HG02763 (cell line): ENCODE results near the gene TSPAN9.

Experiments used
- ATAC-seq: cut with Tn5 transposase; IDR thresholded peaks from one replicate; pipeline ENCODE4 v1.9.1; 2021; ENCODE audit warnings: mild to moderate bottlenecking, moderate library complexity; ENCODE audit not compliant: unreplicated experiment

The TSPAN9 gene

DNA sequence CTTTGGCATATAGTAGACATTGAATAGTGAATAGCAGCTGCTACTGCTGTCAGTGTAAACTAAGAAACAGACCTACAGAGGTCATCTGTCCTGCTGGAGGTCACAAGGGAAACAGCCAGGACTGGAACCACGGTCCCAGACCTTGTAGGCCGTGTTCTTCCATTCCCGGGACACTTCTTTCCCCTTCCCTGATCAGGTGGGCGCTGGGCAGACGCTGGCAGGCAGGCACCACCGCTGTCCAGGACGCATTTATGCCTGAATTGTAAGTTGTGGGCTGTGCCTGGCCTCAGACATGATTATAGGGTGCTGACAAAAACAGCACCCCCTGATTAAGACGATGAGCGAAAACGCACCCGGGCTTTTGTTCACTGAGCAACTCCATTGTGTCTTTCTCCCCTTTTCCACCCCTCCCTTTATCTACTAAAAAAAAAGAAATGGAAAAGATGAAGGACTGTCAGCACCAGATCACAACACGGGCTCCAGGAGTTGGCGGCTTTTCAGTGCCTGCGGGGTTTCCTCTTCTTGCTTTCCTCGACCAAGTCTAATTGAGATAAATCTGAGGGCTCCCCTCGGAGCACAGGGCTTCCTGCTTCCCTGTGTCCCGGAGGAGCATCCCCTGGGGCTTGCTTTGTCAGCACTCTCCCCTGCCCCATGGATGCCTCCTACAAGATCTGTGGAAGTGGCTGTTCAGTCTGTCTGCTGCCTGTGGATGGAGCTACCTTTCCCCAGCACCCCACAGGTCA lies 80.6 kb downstream of the TSPAN9 start:
- ATAC-seq: no peak

DNA sequence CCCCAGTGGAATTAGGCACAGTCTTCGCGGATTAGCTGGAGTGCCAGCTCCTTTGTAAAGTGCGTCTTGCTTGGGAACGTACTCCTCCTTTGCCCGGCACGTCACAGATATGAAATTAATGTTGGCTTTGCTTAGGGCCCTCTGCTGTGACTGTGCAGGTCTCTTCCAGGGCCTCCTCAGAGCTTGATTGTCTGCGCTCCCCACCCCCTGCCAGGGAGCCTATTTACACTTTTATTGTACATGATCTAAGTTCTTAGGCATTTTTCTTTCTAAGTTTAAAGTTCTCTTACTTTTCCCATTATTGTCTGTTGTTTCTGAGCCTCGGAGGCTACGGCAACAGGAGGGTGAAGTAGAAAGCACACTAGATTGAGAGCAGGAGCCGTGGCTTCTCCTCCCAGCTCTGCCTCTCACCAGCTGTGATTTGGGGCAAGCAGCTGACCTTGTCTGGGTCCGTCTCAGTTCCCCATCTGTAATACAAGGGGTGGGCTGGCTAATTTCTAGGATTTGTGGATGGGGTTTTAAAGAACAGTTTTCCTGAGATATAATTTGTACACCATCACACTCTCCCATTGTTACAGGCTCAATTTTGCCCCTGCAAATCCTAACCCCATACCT lies 81.8 kb downstream of the TSPAN9 start:
- ATAC-seq: no peak

DNA sequence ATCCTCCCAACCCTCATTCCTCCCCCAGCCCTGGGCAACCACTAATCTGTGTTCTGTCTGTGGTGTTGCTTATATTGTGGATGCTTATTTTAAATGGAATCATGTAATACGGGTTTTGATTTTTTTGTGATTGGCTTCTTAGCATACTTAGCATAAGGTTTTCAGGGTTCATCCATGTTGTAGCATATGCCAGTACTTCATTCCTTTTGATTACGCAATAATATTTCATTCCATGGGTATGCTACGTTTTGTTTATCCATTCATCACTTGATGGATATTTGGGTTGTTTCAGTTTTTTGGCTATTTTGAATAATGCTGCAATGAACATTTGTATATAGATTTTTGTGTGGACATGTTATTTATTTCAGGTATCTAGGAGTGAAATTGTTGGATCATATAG lies 82.9 kb downstream of the TSPAN9 start:
- ATAC-seq: no peak

DNA sequence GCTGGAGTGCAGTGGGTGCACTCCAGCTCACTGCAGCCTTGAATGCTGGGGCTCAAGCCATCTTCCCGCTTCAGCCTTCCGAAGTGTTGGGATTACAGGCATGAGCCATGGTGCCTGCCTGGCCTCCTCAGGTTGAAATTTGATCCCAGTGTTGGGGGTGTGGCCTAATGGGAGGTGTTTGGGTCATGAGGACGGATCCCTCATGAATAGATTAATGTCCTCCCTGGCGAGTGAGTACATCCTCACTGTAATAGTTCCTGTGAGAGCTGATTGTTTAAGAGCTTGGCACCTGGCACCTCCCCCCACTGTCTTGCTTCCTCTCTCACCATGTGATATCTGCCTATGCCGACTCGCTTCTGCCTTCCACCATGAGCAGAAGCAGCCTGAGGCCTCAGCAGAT lies 84.7 kb downstream of the TSPAN9 start:
- ATAC-seq: no peak

DNA sequence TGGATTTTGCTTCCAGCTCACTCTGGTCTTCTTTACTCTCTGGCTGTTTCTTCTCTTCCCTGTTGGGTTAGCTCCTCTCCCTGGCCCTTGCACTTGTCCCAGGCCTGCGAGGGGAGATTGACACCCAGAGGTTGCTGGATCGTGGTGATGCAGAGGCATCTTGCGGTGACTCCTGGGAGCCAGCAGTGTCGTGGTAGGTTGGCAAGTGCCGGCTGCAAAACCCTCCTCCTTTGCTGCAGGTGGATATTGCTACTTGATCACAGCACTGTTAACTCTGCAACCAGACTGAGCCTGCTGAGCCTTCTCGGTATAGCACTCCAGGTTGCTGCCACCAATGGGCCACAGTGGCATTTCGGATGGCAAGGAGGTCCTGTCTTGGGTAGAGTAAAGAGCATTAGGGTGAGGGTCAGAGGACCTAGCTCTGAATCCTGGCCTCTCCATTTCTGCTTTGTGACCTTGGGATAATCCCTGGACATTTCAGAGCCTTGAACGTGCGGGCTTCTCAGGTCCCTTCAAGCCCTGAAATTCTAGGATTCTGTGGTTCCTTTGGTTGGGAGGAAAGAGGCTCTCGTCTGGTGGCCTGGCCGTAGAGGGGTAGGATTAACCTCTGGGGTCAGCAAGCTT lies 87.4 kb downstream of the TSPAN9 start:
- ATAC-seq: no peak

DNA sequence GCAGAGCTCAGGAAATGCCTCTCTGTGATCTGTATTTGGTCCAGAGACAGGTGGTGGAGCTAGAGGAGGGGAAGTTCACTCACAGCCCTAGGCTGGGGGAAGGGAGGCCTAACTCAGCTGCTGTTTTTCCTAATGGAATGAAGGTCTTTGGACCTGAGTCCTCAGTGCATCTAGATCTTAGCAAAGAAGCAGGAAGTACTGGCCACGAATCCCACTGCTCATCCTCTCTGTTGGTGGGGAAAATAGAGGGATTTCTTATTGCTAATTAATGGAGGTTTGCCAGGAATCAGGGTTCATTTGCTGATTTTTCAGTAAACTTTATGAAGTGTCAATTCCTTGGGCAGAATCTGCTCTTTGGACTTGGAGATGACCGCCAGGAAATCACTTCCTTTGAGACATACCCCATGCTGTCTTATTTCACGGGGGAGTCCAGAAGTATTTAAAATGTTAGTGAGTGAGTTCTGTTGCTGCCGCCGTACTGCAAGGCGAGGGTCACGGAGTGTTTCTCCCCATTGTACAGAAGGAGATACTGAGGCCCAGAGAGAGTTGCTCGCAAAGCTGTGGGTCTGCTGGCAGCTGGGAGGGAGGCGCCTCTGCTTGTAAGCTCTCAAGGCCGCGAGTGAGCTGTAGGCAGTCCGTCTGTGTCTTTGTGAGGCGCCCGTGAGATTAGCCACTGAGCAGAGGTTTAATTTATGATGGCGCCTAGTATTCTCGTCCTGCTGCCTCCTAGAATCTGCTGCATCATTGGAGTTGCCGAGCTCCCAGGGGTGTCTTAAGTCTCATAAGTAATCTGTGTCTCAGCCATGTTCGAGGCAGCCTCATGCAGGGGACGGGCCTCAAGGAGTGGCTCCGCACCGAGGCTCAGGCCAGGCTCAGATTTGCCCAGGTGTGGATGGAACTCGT lies 88.2 kb downstream of the TSPAN9 start:
- no peak for ATAC-seq

DNA sequence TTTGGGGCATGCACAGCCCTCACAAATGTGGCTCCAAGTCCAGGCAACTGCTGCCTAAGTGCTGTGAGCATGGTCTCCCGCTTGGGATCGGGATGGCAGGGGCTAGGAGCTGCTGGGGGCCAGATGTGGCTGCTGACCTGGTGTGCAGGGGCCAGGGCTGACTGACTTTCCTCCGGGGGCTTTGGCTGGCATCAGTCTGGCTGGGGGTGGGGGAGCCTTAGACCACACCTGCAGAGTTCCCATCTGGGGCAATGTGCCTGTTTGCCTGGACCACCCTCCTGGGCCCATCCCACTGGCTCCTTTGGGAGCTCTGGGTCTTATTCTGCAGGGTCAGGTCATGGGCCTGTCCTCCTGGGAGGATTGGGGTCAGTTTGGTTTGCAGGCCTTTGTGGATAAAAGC lies 90.5 kb downstream of the TSPAN9 start:
- no peak for ATAC-seq

DNA sequence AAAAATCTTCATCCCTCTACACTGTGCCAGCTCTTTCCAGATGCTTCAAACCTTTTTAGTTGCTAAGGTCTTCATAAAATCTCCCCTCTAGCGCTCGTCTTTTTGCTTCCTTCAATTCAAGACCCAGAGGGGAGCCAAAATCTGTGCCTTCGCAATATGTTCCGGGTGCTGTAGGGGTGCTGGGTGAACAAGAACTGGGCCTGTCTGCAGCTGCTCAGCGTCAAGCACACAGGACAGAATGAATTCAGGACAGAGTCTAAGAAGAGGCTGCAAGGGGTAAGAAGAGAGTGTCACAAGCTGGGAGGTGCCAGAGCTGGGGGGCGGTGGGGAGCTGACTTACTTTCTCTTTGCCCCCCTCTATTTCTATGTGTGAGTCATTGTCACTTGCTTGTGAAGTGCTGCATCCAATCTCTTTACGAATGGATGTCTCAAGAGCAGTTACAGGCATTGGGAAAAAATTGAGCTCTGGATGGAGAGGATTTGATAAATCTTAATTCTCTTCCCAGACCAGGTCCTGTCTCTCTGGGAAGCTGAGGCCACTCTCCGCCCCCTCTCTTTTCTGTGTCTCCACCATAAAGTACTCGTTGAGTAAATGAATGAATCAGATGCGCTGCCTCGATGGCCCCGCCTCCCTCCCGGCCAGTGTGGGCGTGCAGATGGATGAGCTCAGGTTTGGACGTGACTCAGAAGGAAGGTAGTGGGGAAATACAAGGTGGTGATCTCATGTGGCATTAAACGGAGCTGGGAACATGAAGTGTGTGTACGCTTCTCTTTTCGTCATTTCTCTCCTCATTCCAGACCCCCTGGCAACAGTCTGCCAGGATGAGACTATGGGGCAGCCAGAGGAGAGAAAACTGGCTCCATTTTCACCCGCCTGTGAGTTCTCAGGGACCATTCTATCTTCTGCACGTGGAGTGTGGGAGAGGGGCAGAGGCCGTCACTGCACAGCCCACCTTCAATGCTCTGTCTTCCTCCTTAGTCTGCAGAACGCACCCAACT lies 91.3 kb downstream of the TSPAN9 start:
- no peak for ATAC-seq

DNA sequence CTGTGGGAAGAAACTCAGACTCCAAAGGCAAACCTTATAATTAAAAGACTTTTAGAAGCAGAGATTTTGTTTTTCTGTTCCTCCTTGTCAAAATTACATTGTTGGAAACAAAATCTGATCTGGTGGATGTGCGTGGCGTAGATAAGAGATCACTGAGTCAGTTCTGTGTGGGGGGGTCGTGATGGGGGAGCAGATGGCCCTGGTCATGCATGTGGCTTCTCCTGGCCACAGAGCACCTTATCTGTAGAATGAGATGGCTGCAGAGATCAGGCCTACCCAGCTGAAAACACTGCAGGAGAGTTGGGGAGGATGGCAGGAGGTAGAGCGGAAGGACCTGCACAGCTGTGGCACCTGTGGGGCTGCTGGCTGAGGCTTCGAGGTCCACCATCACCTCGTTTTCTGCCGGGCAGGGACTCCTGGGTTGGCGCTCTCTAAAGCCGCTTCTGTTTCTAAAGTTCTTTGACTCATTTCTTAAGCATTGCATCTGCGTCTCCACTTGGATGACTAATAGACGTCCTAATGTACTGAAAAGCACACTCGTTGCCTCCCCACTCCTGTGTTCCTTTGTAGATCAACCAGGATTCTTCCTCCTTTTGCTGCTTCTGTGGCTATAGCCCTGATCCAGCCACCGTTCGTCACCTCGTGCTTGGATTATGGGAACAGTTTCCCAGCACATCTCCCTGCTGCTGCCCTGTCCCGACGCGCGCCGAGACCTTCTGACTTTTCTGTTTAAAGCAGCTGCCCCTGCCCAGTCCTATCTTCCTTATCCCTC lies 93.4 kb downstream of the TSPAN9 start:
- ATAC-seq: no peak

DNA sequence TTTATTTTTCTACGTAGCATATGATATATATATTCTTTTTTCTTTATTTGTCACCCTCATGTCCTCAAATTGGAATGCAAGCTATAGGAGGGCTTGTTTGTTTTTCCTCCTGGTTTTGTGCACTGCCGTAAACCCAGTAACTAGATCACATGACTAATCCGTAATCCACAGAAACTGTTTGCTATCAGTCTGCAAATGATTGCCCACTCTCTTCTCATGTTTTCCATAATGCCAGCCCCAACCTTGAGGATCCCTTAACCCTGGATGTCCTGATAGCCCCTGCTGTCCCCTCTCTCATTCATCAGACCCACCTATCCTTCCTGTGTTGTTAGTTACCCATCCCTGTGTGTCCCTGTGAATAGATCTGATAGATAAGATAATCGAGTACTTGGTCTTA lies 94.0 kb downstream of the TSPAN9 start:
- no peak for ATAC-seq

DNA sequence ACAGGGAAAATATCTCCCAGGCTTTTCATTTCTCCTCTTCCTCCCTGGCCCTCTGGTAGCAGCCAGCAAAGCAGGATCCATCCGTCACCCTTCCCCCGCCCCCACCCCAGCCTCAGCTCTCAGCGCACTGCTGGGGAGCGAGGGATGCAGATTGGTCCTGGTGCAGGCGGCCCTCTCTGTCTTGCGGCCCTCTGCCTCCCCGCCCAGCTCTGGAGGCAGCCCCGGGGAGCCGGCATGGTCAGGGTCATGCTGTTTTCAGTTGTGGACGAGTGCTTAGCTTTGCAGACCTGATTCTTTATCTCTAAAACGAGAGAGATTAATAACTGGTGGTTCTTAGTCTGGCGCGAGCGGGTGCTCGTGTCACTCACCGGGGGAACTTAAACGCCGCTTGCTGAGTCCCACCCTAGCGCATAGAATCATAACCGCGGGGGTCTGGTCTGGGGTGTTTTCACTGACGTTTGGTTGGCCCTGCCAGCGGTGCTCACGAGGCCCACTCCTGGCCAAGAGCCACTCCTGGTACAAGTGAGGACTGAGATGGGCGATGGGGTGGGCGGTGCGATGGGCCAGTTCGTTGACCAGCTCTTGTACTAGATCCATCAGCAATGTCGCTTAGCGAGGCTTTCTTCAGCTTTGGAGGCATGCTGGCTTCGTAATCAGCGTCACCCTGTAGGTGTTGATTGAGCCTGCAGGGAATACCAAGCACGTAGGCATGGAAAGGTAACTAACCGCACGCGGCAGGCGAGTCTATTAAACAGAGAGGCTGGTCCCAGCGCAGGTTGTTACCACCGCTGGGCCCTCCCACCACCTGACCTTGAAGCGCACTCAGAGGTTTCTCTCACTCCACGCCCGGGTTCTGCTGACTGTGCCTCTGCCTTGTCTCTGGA lies 95.2 kb downstream of the TSPAN9 start:
- no peak for ATAC-seq

DNA sequence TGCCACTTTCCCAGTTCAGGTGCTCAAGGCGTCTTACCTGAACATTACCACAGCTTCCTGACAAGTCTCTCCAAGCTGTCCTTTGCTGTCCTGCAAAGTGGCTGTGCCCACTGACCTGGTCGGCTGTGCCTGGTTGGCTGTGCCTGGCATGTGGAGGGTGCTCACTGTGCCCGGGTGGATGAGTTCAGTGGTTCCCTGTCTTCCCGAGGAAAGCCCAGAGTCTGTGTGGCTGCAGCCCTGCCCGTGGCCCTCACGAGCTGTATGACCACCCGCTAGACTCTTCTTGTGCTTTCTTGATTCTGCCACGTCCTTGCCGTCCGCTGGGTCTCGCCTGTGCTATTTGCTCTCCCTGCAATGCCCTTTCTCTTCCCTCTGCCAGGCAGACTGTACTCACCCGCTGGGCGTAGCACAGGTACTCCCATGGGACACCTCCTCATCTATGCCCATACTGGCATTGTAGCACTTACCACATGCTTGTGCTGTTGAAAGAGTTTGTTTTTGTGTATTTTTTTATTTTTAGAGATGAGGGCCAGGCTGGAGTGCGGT lies 95.9 kb downstream of the TSPAN9 start:
- no peak for ATAC-seq

DNA sequence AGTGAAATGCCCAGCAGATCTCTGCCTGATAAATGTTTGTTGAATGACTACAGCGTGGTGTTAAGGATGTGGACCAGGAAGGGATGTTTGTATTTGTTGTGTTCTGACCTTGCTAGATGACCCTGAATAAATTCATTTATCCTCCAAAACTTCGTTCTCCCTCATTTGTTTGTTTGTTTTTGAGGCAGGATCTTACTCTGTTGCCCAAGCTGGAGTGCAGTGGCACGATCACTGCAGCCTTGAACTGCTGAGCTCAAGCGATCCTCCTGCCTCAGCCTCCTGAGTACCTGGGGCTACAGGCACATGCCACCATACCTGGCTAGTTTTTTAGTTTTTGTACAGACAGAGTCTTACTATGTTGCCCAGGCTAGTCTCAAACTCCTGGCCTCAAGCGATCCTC lies 96.7 kb downstream of the TSPAN9 start:
- no peak for ATAC-seq

DNA sequence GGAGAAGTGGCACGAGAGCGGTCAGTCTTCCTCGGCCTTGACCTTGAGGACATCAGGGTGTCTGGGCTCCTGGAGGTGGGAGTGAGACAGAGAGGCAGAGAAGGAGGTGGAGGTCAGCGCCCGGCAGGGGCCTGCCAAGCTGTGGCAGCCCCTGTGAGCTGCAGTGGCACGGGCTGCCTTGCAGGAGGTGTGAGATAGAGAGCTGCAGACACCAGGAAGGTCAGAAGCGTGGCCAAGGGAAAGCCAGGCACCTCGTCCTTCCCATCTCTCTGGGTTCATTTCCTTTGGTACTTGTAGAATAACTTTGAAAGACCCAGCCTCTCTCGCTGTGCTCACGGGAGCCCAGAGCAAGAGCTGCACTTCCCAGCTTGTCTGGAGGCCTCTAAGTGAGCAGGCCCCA lies 98.1 kb downstream of the TSPAN9 start:
- no peak for ATAC-seq

DNA sequence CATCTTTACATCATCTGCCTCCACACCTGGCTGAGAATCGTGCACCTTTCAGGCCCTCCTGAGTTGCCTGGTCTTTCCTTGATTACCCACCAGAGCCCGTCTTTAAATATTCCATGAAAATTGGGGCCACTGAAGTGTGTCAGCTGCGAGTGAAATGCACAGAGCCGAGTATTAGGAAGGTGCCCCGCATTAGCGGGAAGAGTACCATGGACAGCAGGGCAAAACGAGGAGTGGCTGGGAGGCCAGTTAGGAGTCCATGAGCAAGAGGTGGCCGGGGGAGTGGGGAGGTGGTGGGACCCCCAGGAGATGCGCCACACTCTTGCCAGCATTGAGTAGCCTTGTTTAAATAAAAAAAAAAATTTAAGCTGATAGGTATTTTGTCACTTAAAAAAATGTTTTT lies 99.6 kb downstream of the TSPAN9 start:
- ATAC-seq: no peak

DNA sequence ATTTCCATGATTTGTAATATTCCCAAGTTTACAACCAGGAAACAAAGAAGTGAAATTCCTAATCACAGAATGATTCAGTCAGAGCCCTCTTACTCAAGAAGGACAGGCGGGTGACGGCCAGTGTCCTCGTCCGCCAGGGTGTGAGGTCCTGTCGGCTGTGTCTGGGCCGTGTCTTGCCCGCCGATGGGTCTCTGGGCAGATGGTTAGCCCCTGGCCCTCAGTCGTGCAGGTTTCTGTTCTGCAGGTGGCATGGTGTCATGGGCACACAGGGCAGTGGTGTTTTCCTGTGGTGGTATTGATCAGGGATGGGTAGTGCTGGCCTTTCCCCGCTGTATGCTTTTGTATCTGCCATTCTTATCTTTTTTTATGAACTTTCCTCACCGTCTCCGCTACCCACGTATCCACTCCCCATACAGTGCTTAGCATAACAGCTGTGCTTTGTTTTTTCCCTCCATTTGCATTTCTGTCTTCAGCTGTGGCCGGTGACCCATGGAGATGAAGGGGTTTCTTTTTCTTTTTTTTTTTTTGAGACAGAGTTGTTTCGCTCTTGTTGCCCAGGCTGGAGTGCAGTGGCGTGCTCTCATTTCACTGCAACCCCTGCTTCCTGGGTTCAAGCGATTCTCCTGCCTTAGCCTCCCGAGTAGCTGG lies 100.7 kb downstream of the TSPAN9 start:
- ATAC-seq: no peak

DNA sequence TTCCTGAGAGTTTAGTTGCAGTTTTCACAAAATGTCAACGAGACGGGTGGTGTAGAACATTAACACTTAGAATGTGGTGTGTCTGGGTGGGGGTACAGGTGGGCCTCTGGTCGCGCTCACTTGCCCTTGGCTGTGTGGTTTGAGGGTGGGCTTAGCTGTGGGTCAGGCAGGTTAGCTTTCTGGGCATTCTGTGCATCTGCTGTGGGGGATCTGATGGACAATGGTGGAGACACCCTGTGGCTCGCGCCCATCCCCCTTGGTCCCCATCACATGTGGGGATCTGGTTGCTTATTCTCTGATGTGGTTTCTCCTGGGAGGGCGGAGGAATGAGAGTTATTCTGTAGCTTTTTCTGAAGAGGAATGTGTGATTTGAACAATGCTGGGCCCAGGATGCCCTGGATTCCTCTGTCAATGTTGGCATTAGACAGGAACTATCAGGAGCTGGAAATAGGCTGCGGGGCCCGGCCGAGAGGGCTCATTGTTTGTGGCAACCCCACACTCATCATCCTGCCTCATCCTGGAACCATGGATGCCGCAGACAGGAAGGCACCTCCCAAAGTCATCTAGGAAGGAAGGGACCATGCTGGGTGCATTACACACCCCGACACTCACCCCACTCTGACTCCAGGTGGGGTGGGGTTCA lies 101.6 kb downstream of the TSPAN9 start:
- ATAC-seq: no peak
